Measurements from ENCODE around the gene HBG2. TPM values are rescaled to one million over a fixed set of nuclear protein-coding genes. Genes with fewer than 3 reads are reported as not detected.

HBG2 gene
- total RNA-seq, 1 donor from 2014 or later: 0.54 TPM

DNA sequence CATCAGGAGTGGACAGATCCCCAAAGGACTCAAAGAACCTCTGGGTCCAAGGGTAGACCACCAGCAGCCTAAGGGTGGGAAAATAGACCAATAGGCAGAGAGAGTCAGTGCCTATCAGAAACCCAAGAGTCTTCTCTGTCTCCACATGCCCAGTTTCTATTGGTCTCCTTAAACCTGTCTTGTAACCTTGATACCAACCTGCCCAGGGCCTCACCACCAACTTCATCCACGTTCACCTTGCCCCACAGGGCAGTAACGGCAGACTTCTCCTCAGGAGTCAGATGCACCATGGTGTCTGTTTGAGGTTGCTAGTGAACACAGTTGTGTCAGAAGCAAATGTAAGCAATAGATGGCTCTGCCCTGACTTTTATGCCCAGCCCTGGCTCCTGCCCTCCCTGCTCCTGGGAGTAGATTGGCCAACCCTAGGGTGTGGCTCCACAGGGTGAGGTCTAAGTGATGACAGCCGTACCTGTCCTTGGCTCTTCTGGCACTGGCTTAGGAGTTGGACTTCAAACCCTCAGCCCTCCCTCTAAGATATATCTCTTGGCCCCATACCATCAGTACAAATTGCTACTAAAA is 27.8 kb downstream of the HBG2 start, which contains the start of gene HBB:
HBB (minus strand) TSS at position 340 of the 579 bp plus-strand sequence; CDS start at position 290, 50 bp downstream.
- H3K36me3 Mint-ChIP-seq: no peaks in the 10 kb centered on the region
- peaks cover 3% of the 10 kb centered on the region for H3K4me1 Mint-ChIP-seq
- TF ChIP-seq, protein P1, sequence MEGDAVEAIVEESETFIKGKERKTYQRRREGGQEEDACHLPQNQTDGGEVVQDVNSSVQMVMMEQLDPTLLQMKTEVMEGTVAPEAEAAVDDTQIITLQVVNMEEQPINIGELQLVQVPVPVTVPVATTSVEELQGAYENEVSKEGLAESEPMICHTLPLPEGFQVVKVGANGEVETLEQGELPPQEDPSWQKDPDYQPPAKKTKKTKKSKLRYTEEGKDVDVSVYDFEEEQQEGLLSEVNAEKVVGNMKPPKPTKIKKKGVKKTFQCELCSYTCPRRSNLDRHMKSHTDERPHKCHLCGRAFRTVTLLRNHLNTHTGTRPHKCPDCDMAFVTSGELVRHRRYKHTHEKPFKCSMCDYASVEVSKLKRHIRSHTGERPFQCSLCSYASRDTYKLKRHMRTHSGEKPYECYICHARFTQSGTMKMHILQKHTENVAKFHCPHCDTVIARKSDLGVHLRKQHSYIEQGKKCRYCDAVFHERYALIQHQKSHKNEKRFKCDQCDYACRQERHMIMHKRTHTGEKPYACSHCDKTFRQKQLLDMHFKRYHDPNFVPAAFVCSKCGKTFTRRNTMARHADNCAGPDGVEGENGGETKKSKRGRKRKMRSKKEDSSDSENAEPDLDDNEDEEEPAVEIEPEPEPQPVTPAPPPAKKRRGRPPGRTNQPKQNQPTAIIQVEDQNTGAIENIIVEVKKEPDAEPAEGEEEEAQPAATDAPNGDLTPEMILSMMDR (IDR thresholded peaks at IDR 0.05; ENCODE audit: unreplicated experiment): no peak
- H3K27ac Mint-ChIP-seq: no peak within 1 kb of the TSS
- no peak within 1 kb of the TSS for H3K4me3 Mint-ChIP-seq
- H3K9me3 Mint-ChIP-seq: peaks cover 4% of the 10 kb centered on the region
- H3K27me3 Mint-ChIP-seq (ENCODE audit: low read depth): no peaks in the 10 kb centered on the region
- no peak for DNase-seq (ENCODE audit: low spot score in 2 of 2, unreplicated experiment in 2 of 2)

DNA sequence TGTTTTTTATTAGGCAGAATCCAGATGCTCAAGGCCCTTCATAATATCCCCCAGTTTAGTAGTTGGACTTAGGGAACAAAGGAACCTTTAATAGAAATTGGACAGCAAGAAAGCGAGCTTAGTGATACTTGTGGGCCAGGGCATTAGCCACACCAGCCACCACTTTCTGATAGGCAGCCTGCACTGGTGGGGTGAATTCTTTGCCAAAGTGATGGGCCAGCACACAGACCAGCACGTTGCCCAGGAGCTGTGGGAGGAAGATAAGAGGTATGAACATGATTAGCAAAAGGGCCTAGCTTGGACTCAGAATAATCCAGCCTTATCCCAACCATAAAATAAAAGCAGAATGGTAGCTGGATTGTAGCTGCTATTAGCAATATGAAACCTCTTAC is 29.1 kb downstream of the HBG2 start:
- TF ChIP-seq, protein P1 (IDR thresholded peaks at IDR 0.05; ENCODE audit: unreplicated experiment): no peak
- no peaks in the 10 kb centered on the region for H3K27me3 Mint-ChIP-seq (ENCODE audit: low read depth)
- peaks cover 3% of the 10 kb centered on the region for H3K4me1 Mint-ChIP-seq
- no peaks in the 10 kb centered on the region for H3K36me3 Mint-ChIP-seq
- no peak overlapping the region for H3K27ac Mint-ChIP-seq
- DNase-seq (ENCODE audit: low spot score in 2 of 2, unreplicated experiment in 2 of 2): no peak
- no peak overlapping the region for H3K4me3 Mint-ChIP-seq
- H3K9me3 Mint-ChIP-seq: peaks cover 9% of the 10 kb centered on the region

DNA sequence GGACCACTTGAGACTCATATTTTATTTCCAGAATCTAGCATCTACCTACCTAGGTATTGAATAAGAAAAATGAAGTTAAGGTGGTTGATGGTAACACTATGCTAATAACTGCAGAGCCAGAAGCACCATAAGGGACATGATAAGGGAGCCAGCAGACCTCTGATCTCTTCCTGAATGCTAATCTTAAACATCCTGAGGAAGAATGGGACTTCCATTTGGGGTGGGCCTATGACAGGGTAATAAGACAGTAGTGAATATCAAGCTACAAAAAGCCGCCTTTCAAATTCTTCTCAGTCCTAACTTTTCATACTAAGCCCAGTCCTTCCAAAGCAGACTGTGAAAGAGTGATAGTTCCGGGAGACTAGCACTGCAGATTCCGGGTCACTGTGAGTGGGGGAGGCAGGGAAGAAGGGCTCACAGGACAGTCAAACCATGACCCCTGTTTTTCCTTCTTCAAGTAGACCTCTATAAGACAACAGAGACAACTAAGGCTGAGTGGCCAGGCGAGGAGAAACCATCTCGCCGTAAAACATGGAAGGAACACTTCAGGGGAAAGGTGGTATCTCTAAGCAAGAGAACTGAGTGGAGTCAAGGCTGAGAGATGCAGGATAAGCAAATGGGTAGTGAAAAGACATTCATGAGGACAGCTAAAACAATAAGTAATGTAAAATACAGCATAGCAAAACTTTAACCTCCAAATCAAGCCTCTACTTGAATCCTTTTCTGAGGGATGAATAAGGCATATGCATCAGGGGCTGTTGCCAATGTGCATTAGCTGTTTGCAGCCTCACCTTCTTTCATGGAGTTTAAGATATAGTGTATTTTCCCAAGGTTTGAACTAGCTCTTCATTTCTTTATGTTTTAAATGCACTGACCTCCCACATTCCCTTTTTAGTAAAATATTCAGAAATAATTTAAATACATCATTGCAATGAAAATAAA is 29.8 kb downstream of the HBG2 start:
- peaks cover 3% of the 10 kb centered on the region for H3K4me1 Mint-ChIP-seq
- no peaks in the 10 kb centered on the region for H3K27me3 Mint-ChIP-seq (ENCODE audit: low read depth)
- DNase-seq (ENCODE audit: low spot score in 2 of 2, unreplicated experiment in 2 of 2): no peak
- H3K4me3 Mint-ChIP-seq: no peak overlapping the region
- no peak overlapping the region for H3K27ac Mint-ChIP-seq
- peaks cover 12% of the 10 kb centered on the region for H3K9me3 Mint-ChIP-seq
- TF ChIP-seq, protein P1 (IDR thresholded peaks at IDR 0.05; ENCODE audit: unreplicated experiment): no peak
- no peaks in the 10 kb centered on the region for H3K36me3 Mint-ChIP-seq

DNA sequence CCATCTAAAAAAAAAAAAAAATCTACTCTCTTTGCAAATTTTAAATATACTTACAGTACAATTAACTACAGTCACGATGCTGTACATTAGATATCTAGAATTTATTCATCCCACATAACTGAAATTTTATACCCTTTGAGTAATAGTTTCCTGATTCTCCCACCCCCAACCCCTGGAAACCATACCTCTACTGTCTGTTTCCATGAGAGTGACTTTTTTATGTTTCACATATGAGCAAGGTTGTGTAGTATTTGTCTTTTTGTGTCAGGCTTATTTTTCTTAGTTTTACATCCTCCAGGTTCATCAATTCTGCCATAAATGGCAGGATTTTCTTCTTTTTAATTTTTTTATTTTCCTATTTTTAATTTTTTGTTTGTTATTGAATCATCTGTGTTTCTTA is 30.9 kb downstream of the HBG2 start:
- Mint-ChIP-seq H3K9me3 (peaks cover 17% of the 10 kb centered on the region), H3K4me1 (peaks cover 3% of the 10 kb centered on the region), H3K27me3 (ENCODE audit: low read depth) (no peaks in the 10 kb centered on the region), H3K27ac (no peak overlapping the region), H3K4me3 (no peak overlapping the region), H3K36me3 (no peaks in the 10 kb centered on the region)
- DNase-seq (ENCODE audit: low spot score in 2 of 2, unreplicated experiment in 2 of 2): no peak
- TF ChIP-seq, protein P1 (IDR thresholded peaks at IDR 0.05; ENCODE audit: unreplicated experiment): no peak

DNA sequence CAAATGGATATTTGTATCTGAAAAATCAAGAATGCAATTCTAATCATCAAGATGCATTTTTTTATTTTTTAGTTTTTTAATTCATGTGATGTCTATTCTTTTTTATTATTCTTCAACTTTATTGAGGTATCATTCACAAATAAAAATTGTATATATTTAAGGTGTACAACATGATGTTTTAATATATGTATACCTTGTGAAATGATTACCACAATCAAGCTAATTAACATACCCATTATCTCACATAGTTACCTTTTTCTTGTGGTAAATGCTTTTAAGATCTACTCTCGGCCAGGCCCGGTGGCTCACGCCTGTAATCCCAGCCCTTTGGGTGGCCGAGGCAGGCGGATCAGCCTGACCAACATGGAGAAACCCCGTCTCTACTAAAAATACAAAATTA is 31.4 kb downstream of the HBG2 start:
- H3K4me3 Mint-ChIP-seq: no peak overlapping the region
- H3K4me1 Mint-ChIP-seq: peaks cover 2% of the 10 kb centered on the region
- H3K27me3 Mint-ChIP-seq (ENCODE audit: low read depth): no peaks in the 10 kb centered on the region
- no peaks in the 10 kb centered on the region for H3K36me3 Mint-ChIP-seq
- no peak for DNase-seq (ENCODE audit: low spot score in 2 of 2, unreplicated experiment in 2 of 2)
- peaks cover 19% of the 10 kb centered on the region for H3K9me3 Mint-ChIP-seq
- no peak overlapping the region for H3K27ac Mint-ChIP-seq
- TF ChIP-seq, protein P1 (IDR thresholded peaks at IDR 0.05; ENCODE audit: unreplicated experiment): no peak

All from mesothelial cell of epicardium (in vitro differentiated cells).